HEK293 (cell line): ENCODE measurements around the gene OPA3.

ENCODE experiments used
- BCL11A ChIP-seq: fragments of 450-650 bp; formaldehyde crosslinking; IDR thresholded peaks from 2 replicates; pipeline ENCODE4 v1.5.1; 2016; ENCODE audit warnings: low read depth, missing biosample characterization, missing genetic modification characterization
- GFI1B ChIP-seq: fragments of 450-650 bp; formaldehyde crosslinking; IDR thresholded peaks from 2 replicates; pipeline ENCODE4 v1.5.1; 2016; ENCODE audit warnings: missing biosample characterization, missing genetic modification characterization
- GLIS1 ChIP-seq: fragments of 450-650 bp; formaldehyde crosslinking; IDR thresholded peaks from 2 replicates; pipeline ENCODE4 v1.5.1; 2016; ENCODE audit warnings: missing biosample characterization, missing genetic modification characterization
- GLIS2 ChIP-seq: fragments of 450-650 bp; formaldehyde crosslinking; IDR thresholded peaks from 2 replicates; pipeline ENCODE4 v1.5.1; 2016; ENCODE audit warnings: missing biosample characterization, missing genetic modification characterization
- IKZF3 ChIP-seq: fragments of 450-650 bp; IDR thresholded peaks from 2 replicates; pipeline ENCODE4 v1.5.0; 2018; ENCODE audit warnings: missing biosample characterization, mild to moderate bottlenecking, missing genetic modification characterization, moderate library complexity
- KLF1 ChIP-seq: fragments of 450-650 bp; formaldehyde crosslinking; IDR thresholded peaks from 2 replicates; pipeline ENCODE4 v1.5.1; 2016; ENCODE audit warnings: missing biosample characterization, missing genetic modification characterization
- KLF10 ChIP-seq: fragments of 450-650 bp; IDR thresholded peaks from 2 replicates; pipeline ENCODE4 v1.5.1; 2018; ENCODE audit warnings: missing biosample characterization, mild to moderate bottlenecking, missing genetic modification characterization
- OSR2 ChIP-seq: fragments of 450-650 bp; formaldehyde crosslinking; IDR thresholded peaks from 2 replicates; pipeline ENCODE4 v1.5.1; 2016; ENCODE audit warnings: missing biosample characterization, missing genetic modification characterization
- WT1 ChIP-seq: fragments of 450-650 bp; formaldehyde crosslinking; IDR thresholded peaks from 2 replicates; pipeline ENCODE4 v1.5.1; 2016; ENCODE audit warnings: missing biosample characterization, missing genetic modification characterization
- ZBTB1 ChIP-seq: fragments of 450-650 bp; formaldehyde crosslinking; IDR thresholded peaks from 2 replicates; pipeline ENCODE4 v1.5.1; 2016; ENCODE audit warnings: missing biosample characterization, missing genetic modification characterization
- ZBTB17 ChIP-seq: fragments of 450-650 bp; formaldehyde crosslinking; IDR thresholded peaks from 2 replicates; pipeline ENCODE4 v1.5.1; 2016; ENCODE audit warnings: missing biosample characterization, missing genetic modification characterization
- ZEB2 ChIP-seq: fragments of 450-650 bp; formaldehyde crosslinking; IDR thresholded peaks from 2 replicates; pipeline ENCODE4 v1.5.1; 2016; ENCODE audit warnings: missing biosample characterization, missing genetic modification characterization
- ZFP41 ChIP-seq: fragments of 450-650 bp; formaldehyde crosslinking; IDR thresholded peaks from 2 replicates; pipeline ENCODE4 v1.5.1; 2016; ENCODE audit warnings: missing biosample characterization, missing genetic modification characterization, borderline replicate concordance
- ZIC2 ChIP-seq: fragments of 450-650 bp; formaldehyde crosslinking; IDR thresholded peaks from 2 replicates; pipeline ENCODE4 v1.5.1; 2016; ENCODE audit warnings: missing biosample characterization, missing genetic modification characterization
- ZNF146 ChIP-seq: fragments of 450-650 bp; formaldehyde crosslinking; IDR thresholded peaks from 2 replicates; pipeline ENCODE4 v1.5.1; 2016; ENCODE audit warnings: missing biosample characterization, missing genetic modification characterization
- ZNF184 ChIP-seq: fragments of 450-650 bp; IDR thresholded peaks from 2 replicates; pipeline ENCODE4 v1.5.1; 2018; ENCODE audit warnings: missing biosample characterization, mild to moderate bottlenecking, missing genetic modification characterization
- ZNF24 ChIP-seq: fragments of 450-650 bp; formaldehyde crosslinking; IDR thresholded peaks from 2 replicates; pipeline ENCODE4 v1.5.1; 2016; ENCODE audit warnings: missing biosample characterization, missing genetic modification characterization
- ZNF324 ChIP-seq: fragments of 450-650 bp; formaldehyde crosslinking; IDR thresholded peaks from 2 replicates; pipeline ENCODE4 v1.5.1; 2016; ENCODE audit warnings: missing biosample characterization, missing genetic modification characterization
- ZNF391 ChIP-seq: fragments of 450-650 bp; formaldehyde crosslinking; IDR thresholded peaks from 2 replicates; pipeline ENCODE4 v1.5.1; 2016; ENCODE audit warnings: low read depth, missing biosample characterization, missing genetic modification characterization, borderline replicate concordance
- ZNF501 ChIP-seq: fragments of 450-650 bp; formaldehyde crosslinking; IDR thresholded peaks from 2 replicates; pipeline ENCODE4 v1.5.1; 2016; ENCODE audit warnings: missing biosample characterization, missing genetic modification characterization
- ZNF629 ChIP-seq: fragments of 450-650 bp; formaldehyde crosslinking; IDR thresholded peaks from 2 replicates; pipeline ENCODE4 v1.5.1; 2017; ENCODE audit warnings: missing biosample characterization, missing genetic modification characterization
- ZXDB ChIP-seq: fragments of 450-650 bp; formaldehyde crosslinking; IDR thresholded peaks from 2 replicates; pipeline ENCODE4 v1.5.1; 2016; ENCODE audit warnings: missing biosample characterization, missing genetic modification characterization
- TF ChIP-seq, protein P1 (sequence below): fragments of 450-650 bp; formaldehyde crosslinking; IDR thresholded peaks from 2 replicates; pipeline ENCODE4 v1.5.1; 2017; ENCODE audit warnings: missing biosample characterization, missing genetic modification characterization
- TF ChIP-seq, protein P2 (sequence below): fragments of 450-650 bp; formaldehyde crosslinking; IDR thresholded peaks from 2 replicates; pipeline ENCODE4 v1.5.1; 2016; ENCODE audit warnings: missing biosample characterization, missing genetic modification characterization
- TF ChIP-seq, protein P3 (sequence below): fragments of 450-650 bp; formaldehyde crosslinking; IDR thresholded peaks from 2 replicates; pipeline ENCODE4 v1.5.1; 2016; ENCODE audit warnings: missing biosample characterization, missing genetic modification characterization
- TF ChIP-seq, protein P4 (sequence below): fragments of 450-650 bp; formaldehyde crosslinking; conservative IDR thresholded peaks from 2 replicates; pipeline ENCODE4 v1.5.1; 2016; ENCODE audit warnings: low read depth, missing biosample characterization, missing genetic modification characterization
- TF ChIP-seq, protein P5 (sequence below): fragments of 450-650 bp; formaldehyde crosslinking; IDR thresholded peaks from 2 replicates; pipeline ENCODE4 v1.5.1; 2016; ENCODE audit warnings: missing biosample characterization, missing genetic modification characterization
- TF ChIP-seq, protein P6 (sequence below): fragments of 450-650 bp; formaldehyde crosslinking; IDR thresholded peaks from 2 replicates; pipeline ENCODE4 v1.5.1; 2016; ENCODE audit warnings: missing biosample characterization, missing genetic modification characterization

Gene OPA3

DNA sequence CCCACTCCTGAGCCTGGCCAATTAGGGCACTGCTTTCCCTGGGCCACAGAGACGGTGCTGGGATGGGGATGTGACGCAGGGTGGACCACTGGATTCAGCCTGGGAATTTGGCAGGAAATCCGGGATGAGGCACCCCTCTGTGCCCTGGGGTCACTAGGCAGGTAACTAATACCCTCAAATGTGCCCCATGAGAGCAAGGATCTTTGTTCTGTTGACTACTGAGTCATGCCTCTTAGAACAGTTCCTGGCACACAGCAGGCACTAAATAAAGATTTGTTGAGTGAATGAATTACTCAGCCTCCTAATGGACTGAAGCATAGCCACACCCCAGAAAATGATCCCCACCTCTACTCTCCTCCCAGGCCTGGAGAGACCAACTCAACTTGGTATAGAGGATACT lies 15.9 kb downstream of the OPA3 start (continued):
- TF ChIP-seq IKZF3 (tag by site-specific recombination) (peak; percentile 58; the same call in 1 of the 2 replicates), ZBTB17 (0 out of 2 replicates have a peak, but pooled peaks have one; percentile 13), OSR2 (tag by site-specific recombination) (peak; percentile 83), GFI1B (tag by site-specific recombination) (0 out of 2 replicates have a peak, but pooled peaks have one; percentile 52), KLF10 (tag by site-specific recombination) (peak; percentile 52; the same call in 1 of the 2 replicates), ZEB2 (tag by site-specific recombination) (peak; percentile 57; the same call in 1 of the 2 replicates), ZNF629 (peak; percentile 83), ZFP41 (tag by site-specific recombination) (no peak), ZNF24 (tag by site-specific recombination) (peak; percentile 85), KLF1 (tag by site-specific recombination) (peak; percentile 91), ZNF146 (tag by site-specific recombination) (peak; percentile 40; the same call in 1 of the 2 replicates), WT1 (tag by site-specific recombination) (peak; percentile 64), ZXDB (tag by site-specific recombination) (peak; percentile 23; the same call in 1 of the 2 replicates), GLIS2 (tag by site-specific recombination) (0 out of 2 replicates have a peak, but pooled peaks have one; percentile 21), ZNF391 (tag by site-specific recombination) (peak; percentile 26; the same call in 1 of the 2 replicates), BCL11A (peak; percentile 61; the same call in 1 of the 2 replicates), ZNF184 (tag by site-specific recombination) (peak; percentile 53; the same call in 1 of the 2 replicates), GLIS1 (tag by site-specific recombination) (peak; percentile 26; the same call in 1 of the 2 replicates), ZNF501 (tag by site-specific recombination) (no peak), ZNF324 (no peak), ZBTB1 (no peak), ZIC2 (peak; percentile 48)
- TF ChIP-seq, protein P1, sequence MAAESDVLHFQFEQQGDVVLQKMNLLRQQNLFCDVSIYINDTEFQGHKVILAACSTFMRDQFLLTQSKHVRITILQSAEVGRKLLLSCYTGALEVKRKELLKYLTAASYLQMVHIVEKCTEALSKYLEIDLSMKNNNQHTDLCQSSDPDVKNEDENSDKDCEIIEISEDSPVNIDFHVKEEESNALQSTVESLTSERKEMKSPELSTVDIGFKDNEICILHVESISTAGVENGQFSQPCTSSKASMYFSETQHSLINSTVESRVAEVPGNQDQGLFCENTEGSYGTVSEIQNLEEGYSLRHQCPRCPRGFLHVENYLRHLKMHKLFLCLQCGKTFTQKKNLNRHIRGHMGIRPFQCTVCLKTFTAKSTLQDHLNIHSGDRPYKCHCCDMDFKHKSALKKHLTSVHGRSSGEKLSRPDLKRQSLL (tag by site-specific recombination): peak; percentile 40; the same call in 1 of the 2 replicates
- TF ChIP-seq, protein P2, sequence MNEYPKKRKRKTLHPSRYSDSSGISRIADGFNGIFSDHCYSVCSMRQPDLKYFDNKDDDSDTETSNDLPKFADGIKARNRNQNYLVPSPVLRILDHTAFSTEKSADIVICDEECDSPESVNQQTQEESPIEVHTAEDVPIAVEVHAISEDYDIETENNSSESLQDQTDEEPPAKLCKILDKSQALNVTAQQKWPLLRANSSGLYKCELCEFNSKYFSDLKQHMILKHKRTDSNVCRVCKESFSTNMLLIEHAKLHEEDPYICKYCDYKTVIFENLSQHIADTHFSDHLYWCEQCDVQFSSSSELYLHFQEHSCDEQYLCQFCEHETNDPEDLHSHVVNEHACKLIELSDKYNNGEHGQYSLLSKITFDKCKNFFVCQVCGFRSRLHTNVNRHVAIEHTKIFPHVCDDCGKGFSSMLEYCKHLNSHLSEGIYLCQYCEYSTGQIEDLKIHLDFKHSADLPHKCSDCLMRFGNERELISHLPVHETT (tag by site-specific recombination): peak; percentile 68
- TF ChIP-seq, protein P3, sequence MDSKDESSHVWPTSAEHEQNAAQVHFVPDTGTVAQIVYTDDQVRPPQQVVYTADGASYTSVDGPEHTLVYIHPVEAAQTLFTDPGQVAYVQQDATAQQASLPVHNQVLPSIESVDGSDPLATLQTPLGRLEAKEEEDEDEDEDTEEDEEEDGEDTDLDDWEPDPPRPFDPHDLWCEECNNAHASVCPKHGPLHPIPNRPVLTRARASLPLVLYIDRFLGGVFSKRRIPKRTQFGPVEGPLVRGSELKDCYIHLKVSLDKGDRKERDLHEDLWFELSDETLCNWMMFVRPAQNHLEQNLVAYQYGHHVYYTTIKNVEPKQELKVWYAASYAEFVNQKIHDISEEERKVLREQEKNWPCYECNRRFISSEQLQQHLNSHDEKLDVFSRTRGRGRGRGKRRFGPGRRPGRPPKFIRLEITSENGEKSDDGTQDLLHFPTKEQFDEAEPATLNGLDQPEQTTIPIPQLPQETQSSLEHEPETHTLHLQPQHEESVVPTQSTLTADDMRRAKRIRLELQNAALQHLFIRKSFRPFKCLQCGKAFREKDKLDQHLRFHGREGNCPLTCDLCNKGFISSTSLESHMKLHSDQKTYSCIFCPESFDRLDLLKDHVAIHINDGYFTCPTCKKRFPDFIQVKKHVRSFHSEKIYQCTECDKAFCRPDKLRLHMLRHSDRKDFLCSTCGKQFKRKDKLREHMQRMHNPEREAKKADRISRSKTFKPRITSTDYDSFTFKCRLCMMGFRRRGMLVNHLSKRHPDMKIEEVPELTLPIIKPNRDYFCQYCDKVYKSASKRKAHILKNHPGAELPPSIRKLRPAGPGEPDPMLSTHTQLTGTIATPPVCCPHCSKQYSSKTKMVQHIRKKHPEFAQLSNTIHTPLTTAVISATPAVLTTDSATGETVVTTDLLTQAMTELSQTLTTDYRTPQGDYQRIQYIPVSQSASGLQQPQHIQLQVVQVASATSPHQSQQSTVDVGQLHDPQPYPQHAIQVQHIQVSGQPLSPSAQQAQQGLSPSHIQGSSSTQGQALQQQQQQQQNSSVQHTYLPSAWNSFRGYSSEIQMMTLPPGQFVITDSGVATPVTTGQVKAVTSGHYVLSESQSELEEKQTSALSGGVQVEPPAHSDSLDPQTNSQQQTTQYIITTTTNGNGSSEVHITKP (tag by site-specific recombination): peak; percentile 60
- TF ChIP-seq, protein P4, sequence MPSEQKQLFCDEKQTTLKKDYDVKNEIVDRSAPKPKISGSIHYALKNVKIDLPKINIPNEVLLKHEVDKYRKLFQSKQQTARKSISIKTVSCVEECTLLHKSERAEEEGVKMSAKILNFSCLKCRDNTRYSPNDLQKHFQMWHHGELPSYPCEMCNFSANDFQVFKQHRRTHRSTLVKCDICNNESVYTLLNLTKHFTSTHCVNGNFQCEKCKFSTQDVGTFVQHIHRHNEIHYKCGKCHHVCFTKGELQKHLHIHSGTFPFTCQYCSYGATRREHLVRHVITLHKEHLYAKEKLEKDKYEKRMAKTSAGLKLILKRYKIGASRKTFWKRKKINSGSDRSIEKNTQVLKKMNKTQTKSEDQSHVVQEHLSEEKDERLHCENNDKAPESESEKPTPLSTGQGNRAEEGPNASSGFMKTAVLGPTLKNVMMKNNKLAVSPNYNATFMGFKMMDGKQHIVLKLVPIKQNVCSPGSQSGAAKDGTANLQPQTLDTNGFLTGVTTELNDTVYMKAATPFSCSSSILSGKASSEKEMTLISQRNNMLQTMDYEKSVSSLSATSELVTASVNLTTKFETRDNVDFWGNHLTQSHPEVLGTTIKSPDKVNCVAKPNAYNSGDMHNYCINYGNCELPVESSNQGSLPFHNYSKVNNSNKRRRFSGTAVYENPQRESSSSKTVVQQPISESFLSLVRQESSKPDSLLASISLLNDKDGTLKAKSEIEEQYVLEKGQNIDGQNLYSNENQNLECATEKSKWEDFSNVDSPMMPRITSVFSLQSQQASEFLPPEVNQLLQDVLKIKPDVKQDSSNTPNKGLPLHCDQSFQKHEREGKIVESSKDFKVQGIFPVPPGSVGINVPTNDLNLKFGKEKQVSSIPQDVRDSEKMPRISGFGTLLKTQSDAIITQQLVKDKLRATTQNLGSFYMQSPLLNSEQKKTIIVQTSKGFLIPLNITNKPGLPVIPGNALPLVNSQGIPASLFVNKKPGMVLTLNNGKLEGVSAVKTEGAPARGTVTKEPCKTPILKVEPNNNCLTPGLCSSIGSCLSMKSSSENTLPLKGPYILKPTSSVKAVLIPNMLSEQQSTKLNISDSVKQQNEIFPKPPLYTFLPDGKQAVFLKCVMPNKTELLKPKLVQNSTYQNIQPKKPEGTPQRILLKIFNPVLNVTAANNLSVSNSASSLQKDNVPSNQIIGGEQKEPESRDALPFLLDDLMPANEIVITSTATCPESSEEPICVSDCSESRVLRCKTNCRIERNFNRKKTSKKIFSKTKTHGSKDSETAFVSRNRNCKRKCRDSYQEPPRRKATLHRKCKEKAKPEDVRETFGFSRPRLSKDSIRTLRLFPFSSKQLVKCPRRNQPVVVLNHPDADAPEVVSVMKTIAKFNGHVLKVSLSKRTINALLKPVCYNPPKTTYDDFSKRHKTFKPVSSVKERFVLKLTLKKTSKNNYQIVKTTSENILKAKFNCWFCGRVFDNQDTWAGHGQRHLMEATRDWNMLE (tag by site-specific recombination): no peak
- TF ChIP-seq, protein P5, sequence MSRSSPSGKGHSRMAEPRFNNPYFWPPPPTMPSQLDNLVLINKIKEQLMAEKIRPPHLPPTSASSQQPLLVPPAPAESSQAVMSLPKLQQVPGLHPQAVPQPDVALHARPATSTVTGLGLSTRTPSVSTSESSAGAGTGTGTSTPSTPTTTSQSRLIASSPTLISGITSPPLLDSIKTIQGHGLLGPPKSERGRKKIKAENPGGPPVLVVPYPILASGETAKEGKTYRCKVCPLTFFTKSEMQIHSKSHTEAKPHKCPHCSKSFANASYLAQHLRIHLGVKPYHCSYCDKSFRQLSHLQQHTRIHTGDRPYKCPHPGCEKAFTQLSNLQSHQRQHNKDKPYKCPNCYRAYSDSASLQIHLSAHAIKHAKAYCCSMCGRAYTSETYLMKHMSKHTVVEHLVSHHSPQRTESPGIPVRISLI (tag by site-specific recombination): no peak
- TF ChIP-seq, protein P6, sequence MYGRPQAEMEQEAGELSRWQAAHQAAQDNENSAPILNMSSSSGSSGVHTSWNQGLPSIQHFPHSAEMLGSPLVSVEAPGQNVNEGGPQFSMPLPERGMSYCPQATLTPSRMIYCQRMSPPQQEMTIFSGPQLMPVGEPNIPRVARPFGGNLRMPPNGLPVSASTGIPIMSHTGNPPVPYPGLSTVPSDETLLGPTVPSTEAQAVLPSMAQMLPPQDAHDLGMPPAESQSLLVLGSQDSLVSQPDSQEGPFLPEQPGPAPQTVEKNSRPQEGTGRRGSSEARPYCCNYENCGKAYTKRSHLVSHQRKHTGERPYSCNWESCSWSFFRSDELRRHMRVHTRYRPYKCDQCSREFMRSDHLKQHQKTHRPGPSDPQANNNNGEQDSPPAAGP (tag by site-specific recombination): peak; percentile 95
